ENCODE measurements around the gene PKDCC.

PKDCC gene, protein sequence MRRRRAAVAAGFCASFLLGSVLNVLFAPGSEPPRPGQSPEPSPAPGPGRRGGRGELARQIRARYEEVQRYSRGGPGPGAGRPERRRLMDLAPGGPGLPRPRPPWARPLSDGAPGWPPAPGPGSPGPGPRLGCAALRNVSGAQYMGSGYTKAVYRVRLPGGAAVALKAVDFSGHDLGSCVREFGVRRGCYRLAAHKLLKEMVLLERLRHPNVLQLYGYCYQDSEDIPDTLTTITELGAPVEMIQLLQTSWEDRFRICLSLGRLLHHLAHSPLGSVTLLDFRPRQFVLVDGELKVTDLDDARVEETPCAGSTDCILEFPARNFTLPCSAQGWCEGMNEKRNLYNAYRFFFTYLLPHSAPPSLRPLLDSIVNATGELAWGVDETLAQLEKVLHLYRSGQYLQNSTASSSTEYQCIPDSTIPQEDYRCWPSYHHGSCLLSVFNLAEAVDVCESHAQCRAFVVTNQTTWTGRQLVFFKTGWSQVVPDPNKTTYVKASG

DNA sequence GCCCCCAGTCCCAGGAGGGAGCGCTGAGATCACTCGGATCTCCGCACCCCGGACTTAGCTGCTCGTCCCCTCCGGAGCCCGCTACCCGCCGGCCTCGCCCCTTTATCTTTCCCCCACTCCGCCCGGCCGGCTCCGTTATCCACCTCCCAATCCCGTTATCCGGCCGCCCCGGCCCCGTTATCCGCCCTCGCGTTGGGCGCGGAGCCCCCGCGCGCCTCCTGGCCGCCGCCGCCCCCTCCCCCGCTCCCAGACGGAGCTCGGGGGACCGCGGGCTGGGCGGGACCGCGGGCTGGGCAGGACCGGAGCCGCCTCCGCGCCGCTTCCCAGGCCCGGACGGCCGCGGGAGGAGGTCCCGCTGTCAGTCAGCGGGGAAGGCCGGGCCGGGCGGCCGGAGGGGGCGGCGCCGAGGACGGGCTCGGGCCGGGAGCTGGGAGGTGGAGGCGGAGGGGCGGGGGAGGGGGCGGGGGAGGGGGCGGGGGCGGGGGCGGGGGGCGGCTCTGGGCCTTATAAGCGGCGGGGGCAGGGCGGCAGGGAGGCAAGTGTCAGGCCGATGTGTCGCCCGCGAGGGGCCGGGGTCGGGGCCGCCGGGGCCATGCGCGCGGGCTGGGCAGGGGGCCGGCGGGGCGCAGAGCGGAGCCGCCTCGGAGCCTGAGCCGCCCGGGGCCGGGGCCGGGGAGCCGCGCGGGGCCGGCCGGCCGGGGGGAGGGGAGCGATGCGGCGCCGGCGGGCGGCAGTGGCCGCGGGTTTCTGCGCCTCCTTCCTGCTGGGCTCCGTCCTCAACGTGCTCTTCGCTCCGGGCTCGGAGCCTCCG, at the start of gene PKDCC:
PKDCC (plus strand) TSS at position 534 of the 811 bp plus-strand sequence; CDS start at position 713, 179 bp downstream.
- peak; percentile 91 for DNase-seq (ENCODE audit: low read depth)

DNA sequence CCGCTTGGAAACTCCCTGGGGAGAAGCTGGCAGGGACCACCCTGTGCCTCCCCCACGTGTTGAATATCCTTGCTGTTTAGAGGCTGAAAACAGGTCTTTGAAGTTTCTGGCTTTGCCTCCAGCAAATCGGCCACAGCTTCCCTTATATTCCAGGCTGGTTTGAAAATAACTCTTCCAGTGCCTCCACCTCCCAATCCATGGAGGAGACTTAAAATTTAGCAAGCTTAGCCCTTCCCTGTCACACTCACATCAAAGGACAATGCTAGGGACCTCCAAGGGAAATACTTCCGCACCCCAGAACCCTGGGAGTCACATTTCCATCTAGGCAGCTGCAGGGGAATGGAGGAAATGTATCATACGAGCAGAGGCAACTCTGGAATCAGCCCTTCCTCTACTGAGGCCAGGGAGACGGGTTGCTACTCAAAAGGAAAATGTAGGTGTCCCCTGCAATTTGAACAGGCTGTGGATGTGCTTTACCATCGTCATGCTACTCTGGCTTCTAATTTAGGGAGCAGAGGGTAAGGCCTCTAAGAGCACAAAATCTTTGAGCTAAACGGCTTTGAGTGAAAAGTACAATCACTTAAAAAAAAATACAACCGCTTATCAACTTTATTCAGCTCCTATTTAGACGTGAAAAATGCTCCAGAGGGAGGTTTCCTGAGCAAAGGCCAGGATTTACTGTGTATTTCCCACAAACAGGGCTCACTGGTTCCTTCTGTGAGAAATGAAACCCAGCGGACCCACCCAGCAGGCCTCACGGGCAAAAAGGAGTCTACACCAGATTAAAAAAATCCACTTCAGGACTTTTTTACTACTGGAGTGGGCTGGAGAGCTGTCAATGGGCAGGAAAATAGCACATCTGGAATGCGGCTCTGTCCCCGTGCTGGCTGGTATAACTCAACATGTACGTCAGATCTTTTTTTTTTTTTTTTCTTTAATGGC, 49.4 kb upstream of the PKDCC start:
- no peak for DNase-seq (ENCODE audit: low read depth)

GRCh38 chr2:41999128-41999480, 48.7 kb upstream of the PKDCC start:
- DNase-seq (ENCODE audit: low read depth) = no peak

DNA sequence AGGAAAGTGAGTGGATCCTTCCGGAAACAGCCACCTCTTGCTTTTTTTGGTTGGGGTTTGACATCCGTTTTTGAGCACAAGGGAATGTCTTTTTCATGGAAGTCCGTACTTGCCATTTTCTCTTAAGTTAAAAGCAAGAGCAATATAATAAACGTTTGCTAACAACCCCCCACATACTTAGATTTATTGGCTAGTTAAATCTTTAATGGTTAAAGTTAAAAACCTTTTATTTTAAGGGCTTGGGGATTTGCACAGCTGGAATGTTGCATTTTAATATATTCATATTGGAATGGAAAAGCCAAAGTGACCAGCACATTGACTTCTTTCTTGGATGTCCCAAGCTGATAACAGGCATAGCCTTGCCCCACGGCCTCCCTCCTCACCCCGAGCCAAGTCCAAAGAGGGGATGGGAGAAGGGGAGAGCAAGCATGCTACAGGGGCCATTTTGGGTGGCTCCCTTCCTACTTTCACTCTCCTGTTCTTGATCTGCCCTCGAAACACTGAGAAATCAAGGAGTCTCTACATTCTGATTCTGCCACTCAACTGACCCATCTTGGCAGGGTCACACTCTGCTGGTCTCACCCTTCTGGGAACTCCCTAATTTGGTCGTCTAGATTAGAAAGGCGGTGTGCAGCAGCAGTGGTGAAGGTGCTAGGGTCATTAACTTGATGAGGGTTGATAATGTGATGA, 48.1 kb upstream of the PKDCC start:
- DNase-seq (ENCODE audit: low read depth) = no peak

DNA sequence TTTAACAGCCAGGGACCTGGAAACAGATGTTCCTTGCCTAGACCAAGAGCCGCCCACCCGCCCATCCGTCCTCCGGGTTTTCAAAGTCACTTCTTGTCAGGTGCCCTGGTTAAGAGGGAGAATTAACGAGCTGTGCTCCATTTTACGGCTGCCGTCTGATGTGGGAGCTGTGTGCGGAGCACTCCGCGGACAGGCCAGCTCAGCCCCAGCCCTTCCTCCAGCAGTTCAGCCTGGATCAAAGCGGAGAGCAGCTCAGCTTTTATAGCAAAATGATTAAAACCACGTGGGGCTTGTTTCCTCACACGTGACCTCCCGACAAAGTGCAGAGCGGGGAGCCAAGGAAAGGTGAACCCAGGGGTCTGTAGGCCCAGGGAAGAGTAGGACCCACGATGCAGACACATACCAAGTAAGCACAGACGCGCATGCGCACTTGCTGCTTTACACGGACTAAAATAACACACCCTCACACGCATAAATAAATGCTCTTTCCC, 46.1 kb upstream of the PKDCC start:
- no peak for DNase-seq (ENCODE audit: low read depth)

- DNase-seq (ENCODE audit: low read depth) = no peak
Observed at GRCh38 chr2:42007551-42007950, 40.3 kb upstream of the PKDCC start.

DNA sequence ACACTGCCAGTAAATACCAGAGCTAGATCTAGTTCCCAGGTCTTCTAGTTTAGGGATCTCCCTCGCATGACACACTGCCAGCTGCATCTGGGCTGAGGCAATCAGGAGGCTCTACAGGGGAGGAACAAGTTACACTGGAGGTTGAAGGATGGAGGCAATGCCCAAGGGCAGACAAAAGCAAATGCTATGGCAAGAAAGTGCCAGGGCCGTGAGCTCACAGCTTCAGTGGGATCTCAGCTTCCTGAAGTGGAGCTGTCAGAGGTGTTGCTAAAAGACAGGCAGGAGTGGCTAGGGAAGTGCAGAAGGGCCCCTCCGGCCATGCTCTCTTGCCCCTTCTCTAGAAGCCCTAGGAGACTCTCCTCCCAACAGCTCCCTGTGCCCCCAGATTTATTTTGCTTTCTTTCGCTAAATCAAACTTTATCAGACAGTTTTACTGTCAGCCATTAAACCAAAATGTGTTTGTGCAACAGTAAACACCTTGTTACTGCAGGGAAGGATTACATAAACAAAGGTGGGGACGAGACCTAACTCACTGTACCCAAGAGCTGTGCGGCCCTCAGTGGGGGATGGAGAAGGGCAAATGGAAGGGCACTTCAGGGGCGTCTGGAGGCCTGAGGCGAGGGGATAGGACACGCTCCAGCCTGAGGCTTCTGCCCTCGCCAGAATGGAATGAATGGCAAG, 39.4 kb upstream of the PKDCC start:
- DNase-seq (ENCODE audit: low read depth) = peak; percentile 52

DNA sequence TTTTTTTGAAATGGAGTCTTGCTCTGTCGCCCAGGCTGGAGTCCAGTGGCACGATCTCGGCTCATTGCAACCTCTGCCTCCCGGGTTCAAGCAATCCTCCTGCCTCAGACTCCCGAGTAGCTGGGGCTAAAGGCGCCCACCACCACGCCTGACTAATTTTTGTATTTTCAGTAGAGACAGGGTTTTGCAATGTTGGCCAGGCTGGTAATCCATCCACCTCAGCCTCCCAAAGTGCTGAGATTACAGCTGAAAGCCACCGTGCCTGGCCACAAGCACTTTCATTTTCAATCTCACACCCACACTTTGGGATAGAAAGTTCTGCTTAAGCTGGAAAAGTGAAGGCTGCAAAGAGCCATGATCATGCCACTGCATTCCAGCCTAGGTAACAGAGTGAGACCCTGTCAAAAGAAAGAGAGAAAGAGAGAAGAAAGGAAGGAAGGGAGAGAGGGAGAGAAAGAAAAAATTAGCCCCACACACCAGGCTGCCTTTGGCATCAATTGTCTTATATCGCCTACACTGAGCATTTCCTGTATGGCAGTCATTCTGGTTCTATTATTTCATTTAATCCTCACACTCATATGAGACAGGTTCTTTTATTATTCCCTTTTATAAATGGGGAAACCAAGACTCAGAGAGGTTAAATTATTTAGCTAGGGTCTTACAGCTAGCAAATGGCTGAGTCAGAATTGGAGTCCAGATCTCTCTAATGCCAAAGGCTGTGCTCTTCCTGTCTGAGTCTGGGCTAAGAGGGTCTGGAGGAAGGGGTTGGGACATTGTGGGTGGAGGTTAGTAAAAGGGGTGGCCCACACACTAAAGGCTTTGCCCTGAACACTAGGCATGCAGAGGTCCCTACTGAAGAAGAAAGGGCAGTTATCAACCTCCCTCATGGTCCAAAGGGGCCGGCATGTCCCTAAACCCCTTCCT, 37.9 kb upstream of the PKDCC start:
- peak; percentile 61 for DNase-seq (ENCODE audit: low read depth)

- peak; percentile 86 for DNase-seq (ENCODE audit: low read depth)
Observed at GRCh38 chr2:42010743-42011298, 37.0 kb upstream of the PKDCC start.

- DNase-seq (ENCODE audit: low read depth) = no peak
Observed at GRCh38 chr2:42012137-42012536, 35.7 kb upstream of the PKDCC start.

GRCh38 chr2:42012651-42013050, 35.2 kb upstream of the PKDCC start:
- DNase-seq (ENCODE audit: low read depth) = no peak

GRCh38 chr2:42013409-42013808, 34.4 kb upstream of the PKDCC start:
- peak; percentile 31 for DNase-seq (ENCODE audit: low read depth)

- DNase-seq (ENCODE audit: low read depth) = peak; percentile 91
Observed at GRCh38 chr2:42021464-42021863, 26.4 kb upstream of the PKDCC start.

GRCh38 chr2:42025151-42025582, 22.7 kb upstream of the PKDCC start:
- peak; percentile 71 for DNase-seq (ENCODE audit: low read depth)

DNA sequence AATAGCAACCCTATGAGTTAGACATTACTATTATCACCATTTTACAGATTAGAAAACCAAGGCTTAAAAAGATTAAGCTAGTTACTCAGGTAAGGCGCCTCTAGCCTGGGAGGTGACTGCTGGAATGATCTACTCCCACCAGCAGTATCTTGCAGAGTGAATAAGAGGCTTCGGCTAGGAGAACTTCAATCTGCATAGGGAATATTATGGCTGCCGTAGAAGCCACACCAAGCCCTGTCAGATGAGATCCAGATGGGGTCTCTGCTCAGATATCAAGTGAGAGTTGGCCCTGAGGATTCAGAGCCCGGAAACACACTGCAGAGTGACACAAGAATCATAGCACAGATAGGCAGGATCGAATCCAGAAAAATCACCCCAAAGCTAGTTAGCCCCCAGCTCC, 21.5 kb upstream of the PKDCC start:
- DNase-seq (ENCODE audit: low read depth) = no peak

- no peak for DNase-seq (ENCODE audit: low read depth)
Observed at GRCh38 chr2:42028571-42029148, 19.2 kb upstream of the PKDCC start.

- DNase-seq (ENCODE audit: low read depth) = no peak
Observed at GRCh38 chr2:42029171-42029570, 18.6 kb upstream of the PKDCC start.

DNA sequence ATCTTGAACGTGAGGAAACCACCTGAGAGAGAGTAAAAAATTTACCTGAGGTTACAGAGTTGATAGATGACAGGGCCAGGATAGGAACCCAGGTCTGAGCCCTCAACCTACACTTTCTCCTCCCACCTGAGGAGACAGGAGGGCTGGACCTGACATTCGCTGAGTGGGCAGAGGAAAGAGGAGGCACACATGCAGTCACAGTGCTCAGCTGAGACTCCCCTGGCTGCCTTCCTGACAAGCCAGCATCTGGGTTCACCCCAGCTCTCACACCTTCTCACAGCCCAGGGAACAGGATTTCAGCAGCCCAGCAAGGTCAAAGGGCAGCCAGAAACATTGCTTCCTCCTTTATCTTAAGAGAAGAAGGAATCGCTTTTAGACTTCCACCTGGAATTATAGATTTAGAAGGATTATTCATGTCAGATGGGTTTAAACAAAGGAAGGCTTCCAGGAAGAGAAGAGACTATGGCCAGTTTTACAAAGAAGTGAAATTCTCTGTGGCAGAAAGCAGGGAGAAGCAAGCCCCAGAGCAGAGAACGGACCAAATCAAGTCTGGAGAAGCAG, 18.1 kb upstream of the PKDCC start:
- DNase-seq (ENCODE audit: low read depth) = no peak

Measured in iris pigment epithelial cell (primary cell).